ENCODE results near the gene GTF3C5.

GTF3C5 gene, protein sequence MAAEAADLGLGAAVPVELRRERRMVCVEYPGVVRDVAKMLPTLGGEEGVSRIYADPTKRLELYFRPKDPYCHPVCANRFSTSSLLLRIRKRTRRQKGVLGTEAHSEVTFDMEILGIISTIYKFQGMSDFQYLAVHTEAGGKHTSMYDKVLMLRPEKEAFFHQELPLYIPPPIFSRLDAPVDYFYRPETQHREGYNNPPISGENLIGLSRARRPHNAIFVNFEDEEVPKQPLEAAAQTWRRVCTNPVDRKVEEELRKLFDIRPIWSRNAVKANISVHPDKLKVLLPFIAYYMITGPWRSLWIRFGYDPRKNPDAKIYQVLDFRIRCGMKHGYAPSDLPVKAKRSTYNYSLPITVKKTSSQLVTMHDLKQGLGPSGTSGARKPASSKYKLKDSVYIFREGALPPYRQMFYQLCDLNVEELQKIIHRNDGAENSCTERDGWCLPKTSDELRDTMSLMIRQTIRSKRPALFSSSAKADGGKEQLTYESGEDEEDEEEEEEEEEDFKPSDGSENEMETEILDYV

GRCh38 chr9:133030317-133031129, at the start of gene GTF3C5:
TSS of gene GTF3C5 (plus strand) at chr9:133030997. CDS start at chr9:133031012, 15 bp downstream.
- DNase-seq, result peak; percentile 97
- Histone ChIP-seq H3K9me3 (ENCODE audit: severe bottlenecking) (peaks cover 4% of the 10 kb centered on the region), H3K4me3 (ENCODE audit: low read depth, low read length) (peak within 1 kb of the TSS; percentile 95), H3K27me3 (ENCODE audit: insufficient read depth, low read depth, severe bottlenecking) (no peaks in the 10 kb centered on the region), H3K36me3 (peaks cover 48% of the 10 kb centered on the region), H3K27ac (peak within 1 kb of the TSS; percentile 97)
- TF ChIP-seq, protein P1, sequence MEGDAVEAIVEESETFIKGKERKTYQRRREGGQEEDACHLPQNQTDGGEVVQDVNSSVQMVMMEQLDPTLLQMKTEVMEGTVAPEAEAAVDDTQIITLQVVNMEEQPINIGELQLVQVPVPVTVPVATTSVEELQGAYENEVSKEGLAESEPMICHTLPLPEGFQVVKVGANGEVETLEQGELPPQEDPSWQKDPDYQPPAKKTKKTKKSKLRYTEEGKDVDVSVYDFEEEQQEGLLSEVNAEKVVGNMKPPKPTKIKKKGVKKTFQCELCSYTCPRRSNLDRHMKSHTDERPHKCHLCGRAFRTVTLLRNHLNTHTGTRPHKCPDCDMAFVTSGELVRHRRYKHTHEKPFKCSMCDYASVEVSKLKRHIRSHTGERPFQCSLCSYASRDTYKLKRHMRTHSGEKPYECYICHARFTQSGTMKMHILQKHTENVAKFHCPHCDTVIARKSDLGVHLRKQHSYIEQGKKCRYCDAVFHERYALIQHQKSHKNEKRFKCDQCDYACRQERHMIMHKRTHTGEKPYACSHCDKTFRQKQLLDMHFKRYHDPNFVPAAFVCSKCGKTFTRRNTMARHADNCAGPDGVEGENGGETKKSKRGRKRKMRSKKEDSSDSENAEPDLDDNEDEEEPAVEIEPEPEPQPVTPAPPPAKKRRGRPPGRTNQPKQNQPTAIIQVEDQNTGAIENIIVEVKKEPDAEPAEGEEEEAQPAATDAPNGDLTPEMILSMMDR (IDR thresholded peaks at IDR 0.05; ENCODE audit: low read depth, low read length), result no peak

GRCh38 chr9:132982458-132982857, 48.3 kb upstream of the GTF3C5 start:
- no peak overlapping the region for H3K27ac ChIP-seq
- no peak for DNase-seq
- no peak overlapping the region for H3K4me3 ChIP-seq (ENCODE audit: low read depth, low read length)
- H3K36me3 ChIP-seq, result no peaks in the 10 kb centered on the region
- no peaks in the 10 kb centered on the region for H3K9me3 ChIP-seq (ENCODE audit: severe bottlenecking)
- TF ChIP-seq, protein P1 (IDR thresholded peaks at IDR 0.05; ENCODE audit: low read depth, low read length), result no peak
- H3K27me3 ChIP-seq (ENCODE audit: insufficient read depth, low read depth, severe bottlenecking), result no peaks in the 10 kb centered on the region

GRCh38 chr9:132983491-132984201, 47.2 kb upstream of the GTF3C5 start:
- H3K9me3 ChIP-seq (ENCODE audit: severe bottlenecking), result no peaks in the 10 kb centered on the region
- DNase-seq, result no peak
- no peaks in the 10 kb centered on the region for H3K27me3 ChIP-seq (ENCODE audit: insufficient read depth, low read depth, severe bottlenecking)
- H3K27ac ChIP-seq, result no peak overlapping the region
- no peak overlapping the region for H3K4me3 ChIP-seq (ENCODE audit: low read depth, low read length)
- H3K36me3 ChIP-seq, result no peaks in the 10 kb centered on the region
- TF ChIP-seq, protein P1 (IDR thresholded peaks at IDR 0.05; ENCODE audit: low read depth, low read length), result no peak

DNA sequence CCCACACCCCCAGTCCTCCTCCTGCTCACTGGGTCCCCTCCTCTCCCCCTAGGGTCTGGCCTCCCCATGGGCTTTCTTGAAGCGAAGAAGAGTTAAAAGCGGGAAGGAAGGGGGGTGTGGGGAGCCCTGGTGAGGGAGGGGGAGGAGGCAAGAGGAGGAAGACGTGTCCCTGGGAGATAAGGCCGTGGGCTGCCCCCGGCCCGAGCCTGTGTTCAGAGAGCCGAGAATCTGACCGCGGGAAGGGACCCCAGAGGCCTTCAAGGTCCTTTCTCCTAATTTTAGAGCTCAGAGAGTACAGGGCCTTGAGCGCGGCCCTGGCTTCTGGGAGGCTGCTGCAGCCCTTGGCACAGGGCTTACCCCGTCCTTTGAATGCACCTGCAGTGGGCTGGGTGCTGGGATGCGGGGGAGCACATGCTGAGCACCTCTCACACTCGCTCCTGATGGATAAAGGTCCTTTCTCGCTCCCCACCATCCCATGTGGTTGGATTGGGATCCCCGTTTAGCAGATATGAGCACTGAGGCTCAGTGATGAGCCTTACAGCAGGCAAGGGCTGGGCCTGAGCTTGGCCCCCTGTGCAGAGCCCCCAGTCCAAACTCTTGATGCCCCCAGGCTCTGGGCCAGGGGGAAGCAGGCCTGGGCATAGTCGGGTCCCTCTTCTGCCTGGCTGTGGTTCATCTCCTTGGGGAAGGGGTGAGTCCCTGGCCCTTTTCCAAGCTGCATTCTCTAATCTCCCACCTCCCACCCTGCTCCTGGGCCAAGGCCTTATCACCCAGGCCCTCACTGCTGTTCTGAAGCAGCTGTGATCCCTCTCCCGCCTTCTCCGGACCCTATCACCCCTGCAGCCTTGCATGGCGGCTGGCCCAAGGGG, 46.4 kb upstream of the GTF3C5 start:
- no peak for DNase-seq
- Histone ChIP-seq H3K9me3 (ENCODE audit: severe bottlenecking) (no peaks in the 10 kb centered on the region), H3K27me3 (ENCODE audit: insufficient read depth, low read depth, severe bottlenecking) (no peaks in the 10 kb centered on the region), H3K27ac (no peak overlapping the region), H3K4me3 (ENCODE audit: low read depth, low read length) (no peak overlapping the region), H3K36me3 (no peaks in the 10 kb centered on the region)
- TF ChIP-seq, protein P1 (IDR thresholded peaks at IDR 0.05; ENCODE audit: low read depth, low read length), result no peak

DNA sequence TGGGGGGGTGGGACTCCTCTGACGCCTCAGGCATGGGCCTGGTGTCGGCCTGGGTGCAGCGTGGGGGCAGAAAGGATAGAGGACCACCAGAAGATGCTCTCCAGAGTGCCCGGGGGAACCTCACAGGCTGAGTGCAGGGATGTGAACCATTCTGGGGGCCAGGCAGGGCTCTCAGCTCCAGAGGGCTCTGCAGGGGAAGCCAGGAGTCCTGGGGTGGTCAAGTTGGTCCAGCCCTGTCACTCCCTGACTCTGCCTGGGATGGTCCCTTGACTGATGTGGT, 45.8 kb upstream of the GTF3C5 start:
- H3K4me3 ChIP-seq (ENCODE audit: low read depth, low read length), result no peak overlapping the region
- no peaks in the 10 kb centered on the region for H3K27me3 ChIP-seq (ENCODE audit: insufficient read depth, low read depth, severe bottlenecking)
- no peaks in the 10 kb centered on the region for H3K9me3 ChIP-seq (ENCODE audit: severe bottlenecking)
- DNase-seq, result no peak
- no peak overlapping the region for H3K27ac ChIP-seq
- H3K36me3 ChIP-seq, result no peaks in the 10 kb centered on the region
- TF ChIP-seq, protein P1 (IDR thresholded peaks at IDR 0.05; ENCODE audit: low read depth, low read length), result no peak
